SK-N-SH (cell line): Measurements from ENCODE around the gene SYNGR4. TPM values are rescaled to one million over a fixed set of nuclear protein-coding genes. Genes with fewer than 3 reads are reported as not detected.

Source experiments
- CTCF ChIA-PET: fragments of 300-600, 350-600 bp; formaldehyde crosslinking; extraction: SDS; loops from one replicate; lab custom pipeline; 2021; lab: Yijun Ruan, JAX
- POLR2A ChIA-PET: fragments of 350-600 bp; sonication (Branson Sonifier 250); formaldehyde crosslinking; extraction: SDS; loops from one replicate; lab custom pipeline; 2020; ENCODE audit warnings: antibody characterized with exemption, inconsistent platforms; lab: Yijun Ruan, JAX
- DNase-seq: peaks from one replicate; pipeline ENCODE4 v3.0.0; 2012
- H2AFZ ChIP-seq: fragments of 200-600 bp; sonication (generic); 2 replicates; pipeline ENCODE4 v1.8.1; 2016; ENCODE audit warnings: antibody characterized with exemption, mild to moderate bottlenecking, low read depth
- H3F3A ChIP-seq: fragments of 200-600 bp; sonication (generic); replicated peaks from 2 replicates; pipeline ENCODE3; 2016; ENCODE audit warnings: antibody characterized with exemption, mild to moderate bottlenecking; ENCODE audit not compliant: insufficient read depth
- H3K27ac ChIP-seq, 2 experiments: fragments of 200-500 bp in 1 of 2; fragments of 200-600 bp in 1 of 2; sonication (Bioruptor generic) in 1 of 2; sonication (generic), shearing (Covaris generic) in 1 of 2; 2 replicates each; pipeline versions ENCODE4 v1.5.1 to v1.6.1; 2014 to 2016; ENCODE audit warnings: low read depth in 2 of 2, inconsistent platforms in 1 of 2, low read length in 1 of 2, mild to moderate bottlenecking in 1 of 2, mixed read lengths in 1 of 2
- H3K27me3 ChIP-seq: fragments of 200-600 bp; sonication (generic), shearing (Covaris generic); 2 replicates; pipeline ENCODE4 v1.6.1; 2016; ENCODE audit warnings: mixed run types; ENCODE audit not compliant: insufficient read depth
- H3K36me3 ChIP-seq, 2 experiments: fragments of 200-500 bp in 1 of 2; fragments of 200-600 bp in 1 of 2; sonication (Bioruptor generic) in 1 of 2; sonication (generic) in 1 of 2; replicated peaks in 1 of 2; 2 replicates each; pipeline versions ENCODE3 to v1.5.1; 2014 to 2016; ENCODE audit warnings: low read length in 1 of 2, mild to moderate bottlenecking in 1 of 2; ENCODE audit not compliant: insufficient read depth in 2 of 2, control insufficient read depth in 1 of 2
- H3K4me1 ChIP-seq, 2 experiments: fragments of 200-500 bp in 1 of 2; fragments of 200-600 bp in 1 of 2; sonication (Bioruptor generic) in 1 of 2; sonication (generic), shearing (Covaris generic) in 1 of 2; 2 replicates each; pipeline versions ENCODE4 v1.5.1 to v1.6.1; 2014 to 2016; ENCODE audit warnings: low read depth in 1 of 2, low read length in 1 of 2, mixed run types in 1 of 2; ENCODE audit not compliant: insufficient read depth in 2 of 2, control insufficient read depth in 1 of 2
- H3K4me2 ChIP-seq: fragments of 200-600 bp; sonication (generic), shearing (Covaris generic); 2 replicates; pipeline ENCODE4 v1.6.1; 2017; ENCODE audit warnings: mixed run types
- H3K4me3 ChIP-seq, 2 experiments: fragments of 200-500 bp in 1 of 2; fragments of 200-600 bp in 1 of 2; sonication (Bioruptor generic) in 1 of 2; sonication (generic), shearing (Covaris generic) in 1 of 2; 2 replicates each; pipeline versions ENCODE4 v1.5.1 to v1.8.1; 2014 to 2016; ENCODE audit warnings: low read depth in 2 of 2, inconsistent platforms in 1 of 2, low read length in 1 of 2, mild to moderate bottlenecking in 1 of 2, mixed read lengths in 1 of 2, moderate library complexity in 1 of 2
- H3K79me2 ChIP-seq: fragments of 200-600 bp; sonication (generic); 2 replicates; pipeline ENCODE4 v1.8.1; 2017; ENCODE audit warnings: mild to moderate bottlenecking; ENCODE audit not compliant: insufficient read depth
- H3K9ac ChIP-seq: fragments of 200-600 bp; sonication (generic); 2 replicates; pipeline ENCODE4 v1.6.1; 2017; ENCODE audit warnings: mixed run types
- H3K9me2 ChIP-seq: fragments of 200-600 bp; sonication (generic); 2 replicates; pipeline ENCODE4 v1.6.1; 2017; ENCODE audit warnings: mixed run types
- H3K9me3 ChIP-seq: fragments of 200-600 bp; sonication (generic); 2 replicates; pipeline ENCODE4 v1.6.1; 2017; ENCODE audit warnings: mixed run types, mild to moderate bottlenecking, moderate library complexity
- H4K20me1 ChIP-seq: fragments of 200-600 bp; sonication (generic); 2 replicates; pipeline ENCODE4 v1.6.1; 2017; ENCODE audit warnings: mild to moderate bottlenecking, mixed run types; ENCODE audit not compliant: insufficient read depth
- EZH2phosphoT487 ChIP-seq: fragments of 200-600 bp; sonication (generic); IDR thresholded peaks from 2 replicates; pipeline ENCODE4 v1.6.1; 2017; ENCODE audit warnings: low read depth, mixed run types, mild to moderate bottlenecking, antibody characterized with exemption, moderate library complexity, borderline replicate concordance
- FOXJ3 ChIP-seq: sonication (generic); formaldehyde crosslinking; IDR thresholded peaks from 2 replicates; pipeline ENCODE4 v1.5.1; 2020; ENCODE audit warnings: mild to moderate bottlenecking, missing genetic modification reagents
- FOXM1 ChIP-seq: IDR thresholded peaks from 2 replicates; pipeline ENCODE4 v1.4.0; 2012; ENCODE audit warnings: low read depth, mild to moderate bottlenecking
- GABPA ChIP-seq: IDR thresholded peaks from 2 replicates; pipeline ENCODE4 v1.4.0; 2012; ENCODE audit warnings: low read depth, mild to moderate bottlenecking
- GATA2 ChIP-seq: sonication (generic); formaldehyde crosslinking; IDR thresholded peaks from 2 replicates; pipeline ENCODE4 v1.5.0; 2020; ENCODE audit warnings: mild to moderate bottlenecking, missing genetic modification reagents
- JUND ChIP-seq: IDR thresholded peaks from 2 replicates; pipeline ENCODE4 v1.4.0; 2012
- NRF1 ChIP-seq: IDR thresholded peaks from 2 replicates; pipeline ENCODE4 v1.6.1; 2012; ENCODE audit warnings: low read depth, mild to moderate bottlenecking, low read length
- POLR2AphosphoS5 ChIP-seq: IDR thresholded peaks from 2 replicates; pipeline ENCODE4 v1.6.1; 2012; ENCODE audit warnings: low read depth, low read length
- RAD21 ChIP-seq: IDR thresholded peaks from 2 replicates; pipeline ENCODE4 v1.6.1; 2012; ENCODE audit warnings: mild to moderate bottlenecking, low read length
- RCOR1 ChIP-seq: fragments of 150-350 bp; IDR thresholded peaks from 2 replicates; pipeline ENCODE4 v1.6.1; 2017; ENCODE audit warnings: antibody characterized with exemption, low read length
- RFX5 ChIP-seq: IDR thresholded peaks from 2 replicates; pipeline ENCODE4 v1.6.1; 2012; ENCODE audit warnings: mild to moderate bottlenecking, improper control_type of control experiment, low read length
- RXRA ChIP-seq: IDR thresholded peaks from 2 replicates; pipeline ENCODE4 v1.4.0; 2012; ENCODE audit warnings: low read depth, mild to moderate bottlenecking, borderline replicate concordance
- SIN3A ChIP-seq: IDR thresholded peaks from 2 replicates; pipeline ENCODE4 v1.6.1; 2012; ENCODE audit warnings: low read depth, mild to moderate bottlenecking, low read length, moderate library complexity, borderline replicate concordance
- TAF1 ChIP-seq: IDR thresholded peaks from 2 replicates; pipeline ENCODE4 v1.6.1; 2012; ENCODE audit warnings: low read depth, mild to moderate bottlenecking, low read length, moderate library complexity, borderline replicate concordance
- TCF12 ChIP-seq: IDR thresholded peaks from 2 replicates; pipeline ENCODE4 v1.4.0; 2012
- WGBS: methylation state at CpG from one replicate; pipeline ENCODE4 v1.1.6; 2017; ENCODE audit warnings: low lambda C conversion rate; 5-methylcytosine and 5-hydroxymethylcytosine counted together
- polyA plus RNA-seq, 3 experiments: library from polyadenylated mRNA; depleted of rRNA; stranded (reverse); fragments of >200 nt; gene quantifications; 2 replicates each; pipeline ENCODE4 v1.2.3, GENCODE V29; 2012
- TF ChIP-seq, protein P1 (sequence below): IDR thresholded peaks from 2 replicates; pipeline ENCODE4 v1.6.1; 2012; ENCODE audit warnings: mild to moderate bottlenecking, low read depth, low read length, moderate library complexity
- TF ChIP-seq, protein P2 (sequence below): IDR thresholded peaks from 2 replicates; pipeline ENCODE4 v1.4.0; 2012; ENCODE audit warnings: low read depth
- TF ChIP-seq, protein P3 (sequence below): IDR thresholded peaks from 2 replicates; pipeline ENCODE4; 2012
- TF ChIP-seq, protein P4 (sequence below): IDR thresholded peaks from 2 replicates; pipeline ENCODE4 v1.4.0; 2012; ENCODE audit warnings: low read depth, borderline replicate concordance

Gene SYNGR4
- polyA plus RNA-seq, 1 of the 3 experiments (the other 2 are of a cell fraction): 0.08 TPM

DNA sequence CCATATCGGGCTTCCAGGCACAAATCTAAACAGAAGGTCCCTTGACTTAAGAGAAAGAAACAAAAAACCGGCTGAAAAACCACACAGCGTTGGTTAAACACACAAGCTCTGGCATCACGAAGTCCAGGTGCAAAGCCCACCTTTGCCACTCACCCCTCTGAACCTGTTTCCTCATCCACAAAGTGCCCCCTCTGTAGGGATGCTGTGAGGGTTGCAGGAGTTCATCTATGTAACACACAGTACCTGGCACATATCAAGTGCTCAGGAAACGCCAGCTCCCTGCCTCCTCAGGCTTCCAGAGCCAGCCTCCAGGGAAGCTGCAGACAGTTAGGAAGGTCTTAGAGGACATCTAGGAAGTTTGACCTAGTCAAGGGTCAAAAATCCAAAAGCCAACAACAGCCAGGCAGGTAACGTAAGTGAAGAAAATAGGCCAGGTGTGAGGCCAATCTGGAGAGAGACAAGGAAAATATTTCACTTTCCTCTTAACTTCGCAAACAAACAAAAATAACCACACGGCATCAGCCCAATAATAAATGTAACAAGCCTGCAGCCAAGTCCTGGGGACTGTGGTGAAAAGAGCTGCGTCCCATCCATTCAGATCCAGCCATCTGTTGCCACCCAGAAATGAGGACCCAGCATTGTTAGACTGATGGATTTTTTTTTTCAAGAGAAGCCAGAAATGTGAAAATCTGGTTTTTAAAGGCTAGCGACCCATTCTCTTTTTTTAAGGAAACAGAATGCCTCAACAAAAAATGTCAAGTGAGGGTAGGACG lies 17.2 kb downstream of the SYNGR4 start:
- Histone ChIP-seq H3K79me2 (peaks cover 7% of the 10 kb centered on the region; the same call in 1 of the 2 replicates), H3K4me2 (no peak overlapping the region), H3K36me3 (peaks cover 27 to 40% of the 10 kb centered on the region in 2 experiments), H3K27ac (no peak overlapping the region), H3K9me3 (no peaks in the 10 kb centered on the region)
- DNase-seq: no peak
- TF ChIP-seq SIN3A (no peak), POLR2AphosphoS5 (no peak), NRF1 (no peak), TCF12 (no peak), FOXM1 (no peak), EZH2phosphoT487 (no peak), RFX5 (no peak), RCOR1 (no peak), GATA2 (CRISPR knock-in tag) (no peak), RAD21 (no peak), TAF1 (no peak), JUND (no peak), GABPA (no peak), FOXJ3 (CRISPR knock-in tag) (no peak), RXRA (no peak)
- TF ChIP-seq, protein P1, sequence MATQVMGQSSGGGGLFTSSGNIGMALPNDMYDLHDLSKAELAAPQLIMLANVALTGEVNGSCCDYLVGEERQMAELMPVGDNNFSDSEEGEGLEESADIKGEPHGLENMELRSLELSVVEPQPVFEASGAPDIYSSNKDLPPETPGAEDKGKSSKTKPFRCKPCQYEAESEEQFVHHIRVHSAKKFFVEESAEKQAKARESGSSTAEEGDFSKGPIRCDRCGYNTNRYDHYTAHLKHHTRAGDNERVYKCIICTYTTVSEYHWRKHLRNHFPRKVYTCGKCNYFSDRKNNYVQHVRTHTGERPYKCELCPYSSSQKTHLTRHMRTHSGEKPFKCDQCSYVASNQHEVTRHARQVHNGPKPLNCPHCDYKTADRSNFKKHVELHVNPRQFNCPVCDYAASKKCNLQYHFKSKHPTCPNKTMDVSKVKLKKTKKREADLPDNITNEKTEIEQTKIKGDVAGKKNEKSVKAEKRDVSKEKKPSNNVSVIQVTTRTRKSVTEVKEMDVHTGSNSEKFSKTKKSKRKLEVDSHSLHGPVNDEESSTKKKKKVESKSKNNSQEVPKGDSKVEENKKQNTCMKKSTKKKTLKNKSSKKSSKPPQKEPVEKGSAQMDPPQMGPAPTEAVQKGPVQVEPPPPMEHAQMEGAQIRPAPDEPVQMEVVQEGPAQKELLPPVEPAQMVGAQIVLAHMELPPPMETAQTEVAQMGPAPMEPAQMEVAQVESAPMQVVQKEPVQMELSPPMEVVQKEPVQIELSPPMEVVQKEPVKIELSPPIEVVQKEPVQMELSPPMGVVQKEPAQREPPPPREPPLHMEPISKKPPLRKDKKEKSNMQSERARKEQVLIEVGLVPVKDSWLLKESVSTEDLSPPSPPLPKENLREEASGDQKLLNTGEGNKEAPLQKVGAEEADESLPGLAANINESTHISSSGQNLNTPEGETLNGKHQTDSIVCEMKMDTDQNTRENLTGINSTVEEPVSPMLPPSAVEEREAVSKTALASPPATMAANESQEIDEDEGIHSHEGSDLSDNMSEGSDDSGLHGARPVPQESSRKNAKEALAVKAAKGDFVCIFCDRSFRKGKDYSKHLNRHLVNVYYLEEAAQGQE: no peak
- TF ChIP-seq, protein P2, sequence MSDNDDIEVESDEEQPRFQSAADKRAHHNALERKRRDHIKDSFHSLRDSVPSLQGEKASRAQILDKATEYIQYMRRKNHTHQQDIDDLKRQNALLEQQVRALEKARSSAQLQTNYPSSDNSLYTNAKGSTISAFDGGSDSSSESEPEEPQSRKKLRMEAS: no peak
- TF ChIP-seq, protein P3, sequence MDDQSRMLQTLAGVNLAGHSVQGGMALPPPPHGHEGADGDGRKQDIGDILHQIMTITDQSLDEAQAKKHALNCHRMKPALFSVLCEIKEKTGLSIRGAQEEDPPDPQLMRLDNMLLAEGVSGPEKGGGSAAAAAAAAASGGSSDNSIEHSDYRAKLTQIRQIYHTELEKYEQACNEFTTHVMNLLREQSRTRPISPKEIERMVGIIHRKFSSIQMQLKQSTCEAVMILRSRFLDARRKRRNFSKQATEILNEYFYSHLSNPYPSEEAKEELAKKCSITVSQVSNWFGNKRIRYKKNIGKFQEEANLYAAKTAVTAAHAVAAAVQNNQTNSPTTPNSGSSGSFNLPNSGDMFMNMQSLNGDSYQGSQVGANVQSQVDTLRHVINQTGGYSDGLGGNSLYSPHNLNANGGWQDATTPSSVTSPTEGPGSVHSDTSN: no peak
- TF ChIP-seq, protein P4, sequence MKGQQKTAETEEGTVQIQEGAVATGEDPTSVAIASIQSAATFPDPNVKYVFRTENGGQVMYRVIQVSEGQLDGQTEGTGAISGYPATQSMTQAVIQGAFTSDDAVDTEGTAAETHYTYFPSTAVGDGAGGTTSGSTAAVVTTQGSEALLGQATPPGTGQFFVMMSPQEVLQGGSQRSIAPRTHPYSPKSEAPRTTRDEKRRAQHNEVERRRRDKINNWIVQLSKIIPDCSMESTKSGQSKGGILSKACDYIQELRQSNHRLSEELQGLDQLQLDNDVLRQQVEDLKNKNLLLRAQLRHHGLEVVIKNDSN: no peak
- TF ChIP-seq, all 33 proteins: peak for 0
- Histone ChIP-seq H2AFZ (no peak overlapping the region), H3K4me3 (no peak overlapping the region), H3F3A (peaks cover 10% of the 10 kb centered on the region), H3K4me1 (no peaks in the 10 kb centered on the region), H3K9ac (no peak overlapping the region), H4K20me1 (no peaks in the 10 kb centered on the region), H3K9me2 (no peaks in the 10 kb centered on the region), H3K27me3 (no peaks in the 10 kb centered on the region)
- WGBS: 87% methylated on average over 11 of the region's 11 CpGs
- POLR2A ChIA-PET: interaction anchor here (1.0 to 1.5 kb wide), 2 partner anchors 10 to 31 kb away, joined by 3 to 4 read pairs; partner anchors contain the start of gene KDELR1
- CTCF ChIA-PET: interaction anchor here (0.6 to 4.4 kb wide), 3 partner anchors 9 to 182 kb away, joined by 3 to 26 read pairs (median 4); partner anchors contain the start of gene KDELR1
